ENCODE data around the gene PTOV1. TPM values are rescaled to one million over a fixed set of nuclear protein-coding genes. Genes with fewer than 3 reads are reported as not detected.

Gene PTOV1
- total and polyA plus RNA-seq, 2 experiments from 2014 or later: 114 to 294 TPM

DNA sequence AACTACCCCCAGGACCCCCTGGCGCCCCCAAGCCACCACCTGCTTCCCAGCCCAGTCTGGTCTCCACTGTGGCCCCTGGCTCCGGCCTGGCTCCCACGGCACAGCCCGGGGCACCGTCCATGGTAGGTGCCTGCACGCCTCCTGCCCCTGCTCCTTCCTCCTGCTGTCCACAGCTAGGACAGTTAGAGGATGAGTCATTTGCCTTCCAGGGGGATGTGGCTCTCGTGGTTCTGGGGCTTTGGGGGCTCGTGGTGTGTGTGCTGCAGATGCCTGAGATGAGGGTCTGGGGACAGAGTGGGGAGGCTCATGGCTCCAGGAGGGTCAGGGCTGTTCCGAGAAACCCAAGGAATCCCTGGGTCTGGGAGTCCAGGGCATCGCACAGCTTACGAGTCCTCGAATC, 20.2 kb upstream of the PTOV1 start:
- H3K4me1 ChIP-seq (ENCODE audit: insufficient read depth): no peaks in the 10 kb centered on the region
- H3K9me3 ChIP-seq (ENCODE audit: low read depth): no peaks in the 10 kb centered on the region
- peaks cover 18% of the 10 kb centered on the region for H3K79me2 ChIP-seq
- no peaks in the 10 kb centered on the region for H3K36me3 ChIP-seq (replicated peaks; ENCODE audit: insufficient read depth, low read depth)
- TF ChIP-seq CTCF (IDR thresholded peaks at IDR 0.05; ENCODE audit: poor library complexity) (no peak), EZH2phosphoT487 (IDR thresholded peaks at IDR 0.05; ENCODE audit: low read depth, severe bottlenecking, unreplicated experiment) (no peak), EZH2 (IDR thresholded peaks at IDR 0.05; ENCODE audit: borderline replicate concordance) (no peak)
- WGBS (ENCODE audit: low lambda C conversion rate, missing lambda C conversion rate): 98% methylated on average over 12 of the region's 12 CpGs
- no peak overlapping the region for H3K4me2 ChIP-seq
- H3K9me2 ChIP-seq (replicated peaks; ENCODE audit: insufficient read depth): no peaks in the 10 kb centered on the region
- no peak overlapping the region for H3K4me3 ChIP-seq
- no peak overlapping the region for H2AFZ ChIP-seq
- H3K27me3 ChIP-seq: no peaks in the 10 kb centered on the region
- DNase-seq (ENCODE audit: low spot score): no peak
- peaks cover 21% of the 10 kb centered on the region for H4K20me1 ChIP-seq (ENCODE audit: insufficient read depth, poor library complexity, severe bottlenecking)
- H3K27ac ChIP-seq: no peak overlapping the region

DNA sequence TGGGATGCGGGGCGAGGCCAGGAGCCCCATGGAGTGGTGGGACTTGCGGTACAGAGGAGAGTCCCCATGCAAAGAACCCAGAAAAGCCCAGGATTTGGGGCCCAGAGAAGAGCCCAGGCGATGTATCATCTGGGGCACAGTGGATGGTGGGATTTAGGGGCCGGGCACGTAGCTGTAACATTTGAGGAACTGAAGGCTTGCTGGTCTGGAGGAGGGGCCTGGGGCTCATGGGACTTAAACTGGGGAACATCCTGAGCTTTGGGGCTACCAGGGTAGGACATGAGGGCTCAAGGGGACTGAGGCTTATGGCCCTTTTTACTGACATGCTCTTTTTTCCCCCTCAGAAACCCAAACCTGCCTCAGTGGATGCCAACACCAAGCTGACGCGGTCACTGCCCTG, 19.4 kb upstream of the PTOV1 start:
- Histone ChIP-seq H4K20me1 (ENCODE audit: insufficient read depth, poor library complexity, severe bottlenecking) (peaks cover 14% of the 10 kb centered on the region), H3K36me3 (replicated peaks; ENCODE audit: insufficient read depth, low read depth) (no peaks in the 10 kb centered on the region)

GRCh38 chr19:49832556-49832955, 18.4 kb upstream of the PTOV1 start:
- Histone ChIP-seq H3K36me3 (replicated peaks; ENCODE audit: insufficient read depth, low read depth) (no peaks in the 10 kb centered on the region), H3K27me3 (no peaks in the 10 kb centered on the region), H4K20me1 (ENCODE audit: insufficient read depth, poor library complexity, severe bottlenecking) (peaks cover 4% of the 10 kb centered on the region), H3K4me3 (no peak overlapping the region), H3K4me1 (ENCODE audit: insufficient read depth) (no peaks in the 10 kb centered on the region), H3K9me3 (ENCODE audit: low read depth) (no peaks in the 10 kb centered on the region), H3K9me2 (replicated peaks; ENCODE audit: insufficient read depth) (no peaks in the 10 kb centered on the region), H2AFZ (no peak overlapping the region), H3K27ac (no peak overlapping the region), H3K4me2 (no peak overlapping the region), H3K79me2 (peaks cover 2% of the 10 kb centered on the region)
- 96% methylated on average over 9 of the region's 9 CpGs for WGBS (ENCODE audit: low lambda C conversion rate, missing lambda C conversion rate)
- DNase-seq (ENCODE audit: low spot score): no peak
- no peak for TF ChIP-seq EZH2phosphoT487 (IDR thresholded peaks at IDR 0.05; ENCODE audit: low read depth, severe bottlenecking, unreplicated experiment)
- TF ChIP-seq CTCF (IDR thresholded peaks at IDR 0.05; ENCODE audit: poor library complexity): no peak
- no peak for TF ChIP-seq EZH2 (IDR thresholded peaks at IDR 0.05; ENCODE audit: borderline replicate concordance)

More for the DNA sequence above, 19.4 kb upstream of the PTOV1 start:
- 98% methylated on average over 8 of the region's 8 CpGs for WGBS (ENCODE audit: low lambda C conversion rate, missing lambda C conversion rate)
- no peak for DNase-seq (ENCODE audit: low spot score)
- Histone ChIP-seq H3K27ac (no peak overlapping the region), H3K9me3 (ENCODE audit: low read depth) (no peaks in the 10 kb centered on the region), H3K4me2 (no peak overlapping the region), H3K4me3 (no peak overlapping the region), H3K27me3 (no peaks in the 10 kb centered on the region), H3K79me2 (peaks cover 10% of the 10 kb centered on the region), H3K4me1 (ENCODE audit: insufficient read depth) (no peaks in the 10 kb centered on the region), H3K9me2 (replicated peaks; ENCODE audit: insufficient read depth) (no peaks in the 10 kb centered on the region), H2AFZ (no peak overlapping the region)
- TF ChIP-seq CTCF (IDR thresholded peaks at IDR 0.05; ENCODE audit: poor library complexity) (no peak), EZH2phosphoT487 (IDR thresholded peaks at IDR 0.05; ENCODE audit: low read depth, severe bottlenecking, unreplicated experiment) (no peak), EZH2 (IDR thresholded peaks at IDR 0.05; ENCODE audit: borderline replicate concordance) (no peak)

GRCh38 chr19:49833599-49833998, 17.4 kb upstream of the PTOV1 start:
- Histone ChIP-seq H3K4me1 (ENCODE audit: insufficient read depth) (no peaks in the 10 kb centered on the region), H3K79me2 (no peaks in the 10 kb centered on the region), H3K4me3 (no peak overlapping the region), H3K9me2 (replicated peaks; ENCODE audit: insufficient read depth) (no peaks in the 10 kb centered on the region), H3K36me3 (replicated peaks; ENCODE audit: insufficient read depth, low read depth) (no peaks in the 10 kb centered on the region), H2AFZ (no peak overlapping the region), H4K20me1 (ENCODE audit: insufficient read depth, poor library complexity, severe bottlenecking) (no peaks in the 10 kb centered on the region), H3K27ac (no peak overlapping the region), H3K4me2 (no peak overlapping the region), H3K27me3 (no peaks in the 10 kb centered on the region), H3K9me3 (ENCODE audit: low read depth) (no peaks in the 10 kb centered on the region)
- 94% methylated on average over 7 of the region's 7 CpGs for WGBS (ENCODE audit: low lambda C conversion rate, missing lambda C conversion rate)
- TF ChIP-seq EZH2phosphoT487 (IDR thresholded peaks at IDR 0.05; ENCODE audit: low read depth, severe bottlenecking, unreplicated experiment): no peak
- no peak for TF ChIP-seq EZH2 (IDR thresholded peaks at IDR 0.05; ENCODE audit: borderline replicate concordance)
- no peak for TF ChIP-seq CTCF (IDR thresholded peaks at IDR 0.05; ENCODE audit: poor library complexity)
- no peak for DNase-seq (ENCODE audit: low spot score)
